GM18526 (cell line): ENCODE results near the gene CHST12.

Source experiments
- POLR2A ChIP-seq: IDR thresholded peaks from 3 replicates; pipeline ENCODE4 v1.6.1; 2011; ENCODE audit not compliant: insufficient read length; ENCODE audit errors: extremely low read depth

The CHST12 gene

GRCh38 chr7:2460188-2460587 is 56.8 kb downstream of the CHST12 start:
- no peak for TF ChIP-seq POLR2A

DNA sequence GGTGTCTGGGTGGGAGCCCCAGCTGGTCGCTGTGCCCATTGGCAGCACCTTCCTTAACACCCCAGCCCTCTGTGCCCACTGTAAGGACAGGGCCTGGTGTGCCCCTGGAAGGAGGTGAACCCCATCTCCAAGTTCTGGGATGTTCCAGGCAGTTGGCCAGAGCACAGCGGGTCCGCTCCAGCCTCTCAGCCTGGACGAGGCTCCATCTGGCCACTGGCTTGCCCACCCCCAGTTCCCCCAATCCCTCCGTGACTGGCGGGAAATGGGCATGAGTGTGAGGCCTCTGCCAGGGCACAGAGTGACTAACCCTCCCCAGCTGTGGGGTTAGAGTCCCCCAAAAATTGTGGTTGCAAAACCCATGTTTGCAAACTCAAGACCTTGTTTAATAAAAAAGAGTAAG is 57.2 kb downstream of the CHST12 start:
- no peak for TF ChIP-seq POLR2A

DNA sequence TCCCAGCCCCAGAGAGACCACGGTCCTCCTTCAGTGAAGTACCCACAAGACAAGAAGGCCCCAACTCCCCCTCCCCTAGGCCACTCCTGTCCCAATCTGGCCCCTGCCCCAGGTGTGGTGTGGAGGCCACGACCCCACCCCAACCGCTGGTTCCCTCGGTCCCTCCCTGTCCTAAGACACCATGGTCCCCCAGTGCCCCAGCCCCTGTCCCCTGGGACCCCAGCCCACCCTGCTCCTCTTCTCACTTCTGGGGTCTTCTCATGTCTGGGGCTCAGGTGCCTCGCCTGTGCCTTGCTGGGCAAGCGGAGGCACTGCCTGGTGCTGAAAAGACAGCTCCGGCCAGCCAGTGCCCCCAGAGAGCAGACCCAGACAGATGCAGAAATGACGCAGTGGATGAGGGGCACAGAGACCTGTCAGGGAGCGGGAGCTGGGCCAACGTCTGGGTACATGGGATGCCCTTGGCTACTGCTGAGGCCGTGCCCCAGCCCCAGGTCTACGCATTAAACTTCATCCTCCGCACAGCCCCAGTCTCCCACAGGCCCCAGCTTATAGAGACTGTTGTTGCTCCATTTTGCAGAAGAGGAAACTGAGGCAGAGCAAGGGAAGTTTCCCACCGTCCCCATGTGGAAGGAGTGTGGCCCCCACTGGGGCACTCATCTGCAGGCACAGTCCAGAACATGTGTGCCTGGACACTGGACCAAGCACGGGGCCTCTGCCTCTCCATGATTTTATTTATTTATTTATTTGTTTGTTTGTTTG is 58.0 kb downstream of the CHST12 start:
- TF ChIP-seq POLR2A = no peak

DNA sequence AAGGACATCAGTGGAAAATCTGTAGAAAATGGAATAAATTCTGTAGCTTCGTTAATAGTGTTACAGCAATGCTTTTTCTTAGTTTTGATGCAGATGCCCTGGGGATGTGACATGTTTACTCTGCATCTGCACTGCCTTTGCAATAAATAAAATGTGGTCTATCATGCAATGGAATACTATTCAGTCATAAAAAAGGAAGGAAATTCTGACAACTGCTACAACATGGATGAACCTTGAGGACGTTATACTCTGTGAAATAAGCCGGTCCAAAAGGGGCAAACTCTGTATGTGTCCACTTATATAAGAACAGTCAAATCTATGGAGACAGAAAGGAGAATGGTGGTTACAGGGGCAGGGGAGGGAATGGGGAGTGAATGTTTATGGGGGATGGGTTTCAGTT is 59.3 kb downstream of the CHST12 start:
- TF ChIP-seq POLR2A = no peak

GRCh38 chr7:2465928-2466327 is 62.5 kb downstream of the CHST12 start:
- TF ChIP-seq POLR2A = no peak

DNA sequence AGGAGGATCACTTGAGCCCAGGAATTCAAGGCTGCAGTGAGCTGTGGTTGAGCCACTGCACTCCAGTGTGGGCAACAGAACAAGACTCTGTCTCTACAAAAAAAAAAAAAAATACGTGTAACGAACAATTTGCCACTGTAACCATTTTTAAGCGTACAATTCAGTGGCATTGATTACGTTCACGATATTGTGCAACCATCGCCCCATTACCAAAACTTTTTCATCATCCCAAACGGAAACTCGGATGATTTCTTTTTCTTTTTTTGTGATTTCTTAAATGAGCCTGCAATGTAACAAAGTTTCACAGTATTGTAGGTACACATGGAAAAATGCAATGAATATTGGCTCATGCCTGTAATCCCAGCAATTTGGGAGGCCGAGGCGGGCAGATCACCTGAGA is 63.3 kb downstream of the CHST12 start:
- no peak for TF ChIP-seq POLR2A

DNA sequence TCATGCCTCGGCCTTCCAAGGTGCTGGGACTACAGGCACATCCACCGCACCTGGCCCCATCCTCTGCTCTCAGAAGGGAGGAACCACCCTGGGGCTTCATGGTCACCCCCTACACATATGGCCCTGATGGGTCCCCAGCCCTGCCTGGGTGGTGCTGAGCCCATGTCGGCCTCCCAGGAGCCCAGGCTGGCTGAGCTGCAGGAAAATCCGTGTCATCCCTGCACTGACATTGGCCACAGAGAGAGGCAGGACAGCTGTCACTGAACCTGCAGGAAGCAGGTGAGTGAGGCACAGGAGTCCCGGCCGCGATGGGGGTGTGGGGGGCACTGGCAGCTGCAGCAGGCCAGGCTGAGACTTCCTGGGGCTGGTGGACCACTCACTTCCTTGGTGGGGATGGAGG is 64.8 kb downstream of the CHST12 start:
- no peak for TF ChIP-seq POLR2A

GRCh38 chr7:2470204-2471021 is 67.0 kb downstream of the CHST12 start:
- no peak for TF ChIP-seq POLR2A

GRCh38 chr7:2471022-2471329 is 67.6 kb downstream of the CHST12 start:
- TF ChIP-seq POLR2A = no peak

DNA sequence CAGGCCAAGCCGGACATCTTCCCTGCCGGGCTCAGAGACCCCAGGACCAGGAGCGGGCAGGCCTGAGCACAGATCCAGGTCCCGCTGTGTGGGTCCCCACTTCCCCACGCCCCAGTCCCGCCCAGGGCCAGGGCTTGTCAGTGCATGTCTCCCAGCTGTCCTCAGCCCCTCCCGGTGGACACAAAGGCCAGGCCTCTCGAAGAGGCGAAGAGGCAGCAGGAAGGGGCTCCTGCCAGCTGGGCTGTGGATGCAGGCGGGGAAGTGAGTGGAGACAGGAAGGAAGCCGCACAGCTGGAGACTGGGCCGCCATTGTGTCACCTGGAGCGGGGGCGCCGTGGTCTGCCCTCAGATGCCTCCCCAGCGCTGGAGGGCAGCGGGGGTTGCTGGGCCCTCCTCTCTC is 68.0 kb downstream of the CHST12 start:
- no peak for TF ChIP-seq POLR2A

DNA sequence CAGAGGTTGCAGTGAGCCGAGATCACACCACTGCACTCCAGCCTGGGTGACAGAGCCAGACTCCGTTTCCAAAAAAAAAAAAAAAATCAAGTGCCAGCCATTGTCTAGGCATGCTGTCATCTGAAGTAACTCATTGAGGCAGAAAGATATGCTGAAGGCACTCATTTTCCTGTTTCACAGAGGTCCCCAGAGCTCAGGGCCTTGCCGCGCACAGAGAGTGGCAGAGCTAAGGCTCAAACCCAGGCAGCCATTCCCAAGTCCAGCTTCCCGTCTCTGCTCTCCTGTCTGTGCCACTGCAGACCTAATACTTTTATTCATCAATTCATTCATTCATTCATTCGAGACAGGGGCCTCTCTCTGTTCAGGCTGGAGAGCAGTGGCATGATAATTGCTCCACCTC is 69.3 kb downstream of the CHST12 start:
- TF ChIP-seq POLR2A = no peak

DNA sequence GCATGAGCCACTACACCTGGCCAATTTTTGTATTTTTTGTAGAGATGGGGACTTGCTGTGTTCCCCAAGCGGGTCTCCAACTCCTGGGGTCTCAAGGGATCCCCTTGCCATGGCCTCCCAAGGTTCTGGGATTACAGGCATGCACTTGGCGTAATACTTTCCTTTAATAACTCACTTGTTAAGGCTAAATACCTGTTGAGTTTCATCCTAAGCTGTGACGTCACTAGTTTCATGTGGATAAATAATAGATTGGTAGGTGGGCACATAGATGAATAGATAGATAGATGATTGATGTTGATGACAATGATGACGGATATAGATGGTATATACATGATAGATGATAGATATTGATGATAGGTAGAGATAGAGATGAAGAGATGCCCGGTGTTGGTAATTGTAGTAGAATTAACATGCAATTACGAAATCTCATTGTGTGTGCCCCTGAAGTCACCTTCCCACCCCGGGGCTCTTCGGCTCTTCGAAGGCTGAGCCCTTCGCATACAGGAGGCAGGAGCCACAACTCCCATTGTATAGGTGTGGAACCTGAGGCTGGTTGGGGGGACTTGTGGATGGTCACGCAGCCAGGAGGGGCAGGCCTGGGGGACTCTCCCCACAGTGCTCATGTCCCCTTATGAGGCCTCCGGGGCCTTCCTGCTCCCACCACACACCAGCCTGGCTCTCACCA is 70.2 kb downstream of the CHST12 start:
- TF ChIP-seq POLR2A = no peak

GRCh38 chr7:2474224-2474623 is 70.8 kb downstream of the CHST12 start:
- TF ChIP-seq POLR2A = no peak

DNA sequence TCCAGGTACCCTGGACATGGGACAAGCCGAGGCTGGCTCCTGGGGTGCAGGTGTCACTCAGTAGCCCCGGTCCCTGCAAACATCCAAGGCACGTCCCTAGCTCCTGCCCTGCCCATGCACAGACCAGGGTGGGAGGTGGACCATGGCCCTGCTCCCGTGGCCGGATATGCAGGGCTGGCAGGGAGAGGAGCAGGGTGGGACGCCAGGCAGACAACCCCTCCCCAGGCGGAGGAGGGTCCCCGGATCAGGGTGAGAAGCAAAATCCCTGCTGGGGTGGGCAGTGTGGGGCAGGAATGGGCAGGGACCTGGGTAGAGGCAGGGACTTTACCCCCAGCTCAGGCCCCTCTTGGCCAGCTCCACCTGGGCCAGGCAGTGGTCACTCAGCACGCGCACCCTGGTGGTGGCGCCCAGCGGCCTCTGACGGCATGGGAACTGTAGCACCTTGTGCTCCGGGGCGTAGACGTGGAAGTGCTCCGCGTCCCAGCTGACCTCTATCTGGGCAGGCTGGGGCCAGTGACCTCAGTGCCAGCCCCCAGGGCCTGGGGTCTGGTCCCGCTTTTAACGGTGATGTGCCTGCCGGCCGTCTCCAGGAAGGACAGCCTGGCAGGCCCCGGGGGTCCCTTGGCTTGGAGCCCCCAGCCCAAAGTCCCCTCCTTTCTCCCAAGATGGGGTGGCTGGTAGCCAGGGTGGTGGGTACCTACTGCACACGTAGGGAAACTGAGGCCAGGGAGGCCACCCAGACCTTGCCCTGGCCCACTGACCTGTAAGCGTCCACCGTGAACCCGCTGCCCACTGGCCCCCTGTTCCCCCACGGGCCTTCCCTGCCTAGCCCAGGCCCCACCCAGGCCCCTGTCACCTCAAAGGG is 71.6 kb downstream of the CHST12 start:
- TF ChIP-seq POLR2A = no peak

DNA sequence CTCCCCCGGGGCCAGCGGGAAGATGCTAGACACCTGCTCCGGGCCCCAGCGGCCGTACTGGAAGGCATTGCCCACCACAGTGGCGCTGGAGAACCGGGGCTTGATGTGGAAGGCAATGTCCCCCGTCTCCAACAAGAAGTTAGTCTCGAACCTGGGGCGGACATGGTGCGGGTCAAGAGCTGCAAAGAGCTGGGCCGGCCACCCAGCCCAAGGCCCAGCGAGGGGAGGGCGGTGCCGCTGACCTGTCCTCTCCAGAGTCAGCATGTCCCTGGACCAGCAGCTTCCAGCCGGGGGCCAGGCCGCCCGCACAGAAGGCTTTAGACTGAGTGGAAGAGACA is 72.2 kb downstream of the CHST12 start:
- no peak for TF ChIP-seq POLR2A
